H1 (cell line): Measurements from ENCODE around the gene APBA2.

ENCODE experiments used
- CTCF ChIP-seq, 3 experiments: IDR thresholded peaks; 1 replicate in 2 of 3; 2 replicates in 1 of 3; pipeline versions ENCODE4 v1.5.1 to v1.6.1; 2011; ENCODE audit warnings: low read length in 3 of 3, mild to moderate bottlenecking in 3 of 3, inconsistent platforms in 2 of 3, low read depth in 1 of 3, moderate library complexity in 1 of 3; ENCODE audit not compliant: insufficient read depth in 1 of 3; ENCODE audit errors: control extremely low read depth in 1 of 3
- EGR1 ChIP-seq: IDR thresholded peaks from 2 replicates; pipeline ENCODE4 v1.6.1; 2011; ENCODE audit warnings: low read depth, low read length, borderline replicate concordance
- FOSL1 ChIP-seq: IDR thresholded peaks from 2 replicates; pipeline ENCODE4 v1.6.1; 2011; ENCODE audit warnings: mild to moderate bottlenecking, low read depth, low read length, moderate library complexity; ENCODE audit not compliant: insufficient read depth
- GABPA ChIP-seq: IDR thresholded peaks from 2 replicates; pipeline ENCODE4 v1.6.1; 2011; ENCODE audit warnings: mild to moderate bottlenecking, low read length, moderate library complexity, borderline replicate concordance; ENCODE audit not compliant: insufficient read depth
- NRF1 ChIP-seq: IDR thresholded peaks from 2 replicates; pipeline ENCODE4 v1.6.1; 2011; ENCODE audit warnings: mild to moderate bottlenecking, low read depth, low read length, improper control_type of control experiment
- POLR2AphosphoS5 ChIP-seq: IDR thresholded peaks from 2 replicates; pipeline ENCODE4 v1.6.1; 2011; ENCODE audit warnings: low read depth, low read length
- SUZ12 ChIP-seq: fragments of 200-600 bp; sonication (generic); IDR thresholded peaks from 2 replicates; pipeline ENCODE4 v1.6.1; 2012; ENCODE audit warnings: mild to moderate bottlenecking, inconsistent platforms, low read length, moderate library complexity, mixed read lengths
- TF ChIP-seq, protein P1 (sequence below): IDR thresholded peaks from 2 replicates; pipeline ENCODE4 v1.6.1; 2012; ENCODE audit warnings: inconsistent platforms

GRCh38 chr15:28868744-28869345, 16.9 kb upstream of the APBA2 start:
- TF ChIP-seq EGR1, result no peak
- TF ChIP-seq POLR2AphosphoS5, result no peak
- TF ChIP-seq NRF1, result no peak
- TF ChIP-seq GABPA, result no peak
- no peak for TF ChIP-seq CTCF (IDR thresholded peaks at IDR 0.05; ENCODE audit: control extremely low read depth in 1 of 3, insufficient read depth in 1 of 3, low read depth in 1 of 3, low read length in 3 of 3)
- TF ChIP-seq SUZ12, result no peak
- TF ChIP-seq, protein P1, sequence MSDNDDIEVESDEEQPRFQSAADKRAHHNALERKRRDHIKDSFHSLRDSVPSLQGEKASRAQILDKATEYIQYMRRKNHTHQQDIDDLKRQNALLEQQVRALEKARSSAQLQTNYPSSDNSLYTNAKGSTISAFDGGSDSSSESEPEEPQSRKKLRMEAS, result no peak
- no peak for TF ChIP-seq FOSL1
